ENCODE results near the gene C19orf73. TPM values are rescaled to one million over a fixed set of nuclear protein-coding genes. Genes with fewer than 3 reads are reported as not detected.
"Not testable (repeated sequence)": the region's sequence is repeated elsewhere in the genome, so short reads cannot be mapped to it uniquely, and the experiment has no call there.

The C19orf73 gene
- total RNA-seq, 3 donors from 2014 or later (not counting 1 experiment from before 2014, with no cell fraction given): 2.3 to 2.7 (median 2.7) TPM

DNA sequence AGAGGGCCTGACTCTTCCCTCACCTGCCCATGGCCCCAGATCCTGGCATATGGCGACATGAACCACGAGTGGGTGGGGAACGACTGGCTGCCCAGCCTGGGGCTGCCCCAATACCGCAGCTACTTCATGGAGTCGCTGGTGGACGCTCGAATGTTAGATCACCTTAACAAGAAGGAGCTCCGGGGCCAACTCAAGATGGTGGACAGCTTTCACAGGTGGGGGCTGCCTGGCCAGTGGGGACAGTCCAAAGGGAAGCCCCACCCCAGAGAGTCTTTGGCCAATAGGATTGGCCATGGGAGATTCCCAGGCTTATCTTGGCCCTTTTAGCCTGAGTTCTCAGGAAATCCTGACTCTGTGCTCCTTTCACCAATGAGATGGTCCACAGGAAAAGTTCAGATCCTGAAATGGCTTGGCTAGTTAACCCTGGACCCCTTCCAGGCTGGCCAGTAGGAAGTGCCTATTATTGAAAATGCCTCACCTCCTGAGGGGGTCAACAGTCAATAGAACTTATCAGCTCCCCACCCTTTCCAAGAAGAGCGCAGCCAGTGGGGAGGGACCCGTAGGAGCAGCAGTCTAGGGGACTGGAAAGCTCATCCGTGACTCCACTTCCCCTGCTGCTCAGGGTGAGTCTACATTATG lies 29.2 kb upstream of the C19orf73 start:
- Mint-ChIP-seq H3K27me3 (ENCODE audit: low read depth in 2 of 2) (peaks cover 11 to 42% of the 10 kb centered on the region in 2 donors), H3K4me3 (peak overlapping the region; percentile 77), H3K9me3 (no peaks in the 10 kb centered on the region), H3K27ac (no peak overlapping the region), H3K36me3 (no peaks in the 10 kb centered on the region), H3K4me1 (peaks cover 28 to 54% of the 10 kb centered on the region in 2 donors)
- H3K36me3 ChIP-seq (ENCODE audit: control insufficient read depth, insufficient read depth, low read length): no peaks in the 10 kb centered on the region
- H3K4me1 ChIP-seq (ENCODE audit: control insufficient read depth, insufficient read depth, low read length): peaks cover 47% of the 10 kb centered on the region
- TF ChIP-seq, protein P1, sequence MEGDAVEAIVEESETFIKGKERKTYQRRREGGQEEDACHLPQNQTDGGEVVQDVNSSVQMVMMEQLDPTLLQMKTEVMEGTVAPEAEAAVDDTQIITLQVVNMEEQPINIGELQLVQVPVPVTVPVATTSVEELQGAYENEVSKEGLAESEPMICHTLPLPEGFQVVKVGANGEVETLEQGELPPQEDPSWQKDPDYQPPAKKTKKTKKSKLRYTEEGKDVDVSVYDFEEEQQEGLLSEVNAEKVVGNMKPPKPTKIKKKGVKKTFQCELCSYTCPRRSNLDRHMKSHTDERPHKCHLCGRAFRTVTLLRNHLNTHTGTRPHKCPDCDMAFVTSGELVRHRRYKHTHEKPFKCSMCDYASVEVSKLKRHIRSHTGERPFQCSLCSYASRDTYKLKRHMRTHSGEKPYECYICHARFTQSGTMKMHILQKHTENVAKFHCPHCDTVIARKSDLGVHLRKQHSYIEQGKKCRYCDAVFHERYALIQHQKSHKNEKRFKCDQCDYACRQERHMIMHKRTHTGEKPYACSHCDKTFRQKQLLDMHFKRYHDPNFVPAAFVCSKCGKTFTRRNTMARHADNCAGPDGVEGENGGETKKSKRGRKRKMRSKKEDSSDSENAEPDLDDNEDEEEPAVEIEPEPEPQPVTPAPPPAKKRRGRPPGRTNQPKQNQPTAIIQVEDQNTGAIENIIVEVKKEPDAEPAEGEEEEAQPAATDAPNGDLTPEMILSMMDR (IDR thresholded peaks at IDR 0.05): no peak
- no peaks in the 10 kb centered on the region for H3K9me3 ChIP-seq (ENCODE audit: control insufficient read depth, insufficient read depth, low read length)
- 80% methylated on average over 11 of the region's 11 CpGs for WGBS (ENCODE audit: insufficient coverage)
- intact Hi-C loops (cut with micrococcal nuclease): loop anchor here (10.0 kb wide), 1 partner anchor 153 kb away; the partner anchor contains the start of genes GYS1 and RUVBL2
- H3K27me3 ChIP-seq (ENCODE audit: control insufficient read depth, insufficient read depth, low read length): peaks cover 27% of the 10 kb centered on the region
- no peak overlapping the region for H3K27ac ChIP-seq (ENCODE audit: low read length)
- ATAC-seq (no peak), DNase-seq (no peak)
- no peak overlapping the region for H3K4me3 ChIP-seq (ENCODE audit: low read length)

DNA sequence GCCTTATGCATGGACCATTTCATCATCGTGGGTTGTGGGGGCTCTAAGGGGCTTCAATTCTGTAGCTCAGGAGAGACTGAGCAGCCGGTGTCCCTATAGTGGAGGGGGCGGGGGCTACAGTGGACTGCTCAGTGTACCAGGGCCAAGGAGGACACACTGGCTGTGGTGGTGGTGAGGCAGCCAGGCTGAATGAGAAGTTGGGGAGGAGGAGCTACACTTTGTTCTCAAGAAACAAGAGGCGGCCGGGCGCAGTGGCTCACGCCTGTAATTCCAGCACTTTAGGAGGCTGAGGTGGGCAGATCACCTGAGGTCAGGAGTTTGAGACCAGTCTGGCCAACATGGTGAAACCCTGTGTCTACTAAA lies 27.4 kb upstream of the C19orf73 start:
- H3K27me3 ChIP-seq (ENCODE audit: control insufficient read depth, insufficient read depth, low read length): peaks cover 27% of the 10 kb centered on the region
- H3K36me3 Mint-ChIP-seq; H3K27ac ChIP-seq (ENCODE audit: low read length); H3K9me3 ChIP-seq (ENCODE audit: control insufficient read depth, insufficient read depth, low read length); H3K4me3 ChIP-seq (ENCODE audit: low read length); H3K4me3 Mint-ChIP-seq; DNase-seq; ATAC-seq; H3K36me3 ChIP-seq (ENCODE audit: control insufficient read depth, insufficient read depth, low read length); H3K27ac Mint-ChIP-seq; H3K9me3 Mint-ChIP-seq: not testable (repeated sequence)
- Mint-ChIP-seq H3K27me3 (ENCODE audit: low read depth in 2 of 2) (peaks cover 18 to 46% of the 10 kb centered on the region in 2 donors), H3K4me1 (peaks cover 32 to 53% of the 10 kb centered on the region in 2 donors)
- WGBS (ENCODE audit: insufficient coverage): 63% methylated on average over 7 of the region's 7 CpGs
- H3K4me1 ChIP-seq (ENCODE audit: control insufficient read depth, insufficient read depth, low read length): peaks cover 49% of the 10 kb centered on the region
- intact Hi-C loops (cut with micrococcal nuclease): loop anchor here (10.0 kb wide), 1 partner anchor 152 kb away; the partner anchor contains the start of genes GYS1 and RUVBL2

GRCh38 chr19:49145573-49146407 lies 26.8 kb upstream of the C19orf73 start:
- no peaks in the 10 kb centered on the region for H3K36me3 Mint-ChIP-seq
- peak overlapping the region in 1 of 2 donors; percentile 10 for H3K27ac Mint-ChIP-seq
- Histone ChIP-seq H3K4me1 (ENCODE audit: control insufficient read depth, insufficient read depth, low read length) (peaks cover 43% of the 10 kb centered on the region), H3K4me3 (ENCODE audit: low read length) (no peak overlapping the region), H3K9me3 (ENCODE audit: control insufficient read depth, insufficient read depth, low read length) (no peaks in the 10 kb centered on the region), H3K27ac (ENCODE audit: low read length) (no peak overlapping the region), H3K27me3 (ENCODE audit: control insufficient read depth, insufficient read depth, low read length) (peaks cover 25% of the 10 kb centered on the region), H3K36me3 (ENCODE audit: control insufficient read depth, insufficient read depth, low read length) (no peaks in the 10 kb centered on the region)
- ATAC-seq (peak; percentile 48 to 69 (median 50)), DNase-seq (peak; percentile 80 to 83)
- WGBS (ENCODE audit: insufficient coverage): 8% methylated on average over 30 of the region's 30 CpGs
- H3K4me1 Mint-ChIP-seq: peaks cover 29 to 47% of the 10 kb centered on the region in 2 donors
- peaks cover 18 to 47% of the 10 kb centered on the region in 2 donors for H3K27me3 Mint-ChIP-seq (ENCODE audit: low read depth in 2 of 2)
- H3K9me3 Mint-ChIP-seq: no peaks in the 10 kb centered on the region
- intact Hi-C loops (cut with micrococcal nuclease): loop anchor here (1.0 to 10.0 kb wide), 2 partner anchors 48 to 151 kb away; partner anchors contain the start of genes GYS1 and RUVBL2
- H3K4me3 Mint-ChIP-seq: no peak overlapping the region
- TF ChIP-seq, protein P1 (IDR thresholded peaks at IDR 0.05): peak; percentile 92

- Mint-ChIP-seq H3K4me1 (peaks cover 16 to 23% of the 10 kb centered on the region in 2 donors), H3K36me3 (no peaks in the 10 kb centered on the region), H3K4me3 (peak overlapping the region; percentile 73), H3K9me3 (no peaks in the 10 kb centered on the region), H3K27me3 (ENCODE audit: low read depth in 2 of 2) (peaks cover 10 to 30% of the 10 kb centered on the region in 2 donors), H3K27ac (peak overlapping the region in 1 of 2 donors; percentile 80)
- no peaks in the 10 kb centered on the region for H3K36me3 ChIP-seq (ENCODE audit: control insufficient read depth, insufficient read depth, low read length)
- H3K4me1 ChIP-seq (ENCODE audit: control insufficient read depth, insufficient read depth, low read length): peaks cover 19% of the 10 kb centered on the region
- TF ChIP-seq, protein P1 (IDR thresholded peaks at IDR 0.05): no peak
- peaks cover 3% of the 10 kb centered on the region for H3K27me3 ChIP-seq (ENCODE audit: control insufficient read depth, insufficient read depth, low read length)
- intact Hi-C loops (cut with micrococcal nuclease): loop anchor here (2.0 to 10.0 kb wide), 2 partner anchors 14 to 148 kb away; partner anchors contain the start of genes GYS1 and RUVBL2
- 4% methylated on average over 21 of the region's 21 CpGs for WGBS (ENCODE audit: insufficient coverage)
- DNase-seq: peak; percentile 65
- H3K4me3 ChIP-seq (ENCODE audit: low read length): peak overlapping the region; percentile 18
- no peaks in the 10 kb centered on the region for H3K9me3 ChIP-seq (ENCODE audit: control insufficient read depth, insufficient read depth, low read length)
- ATAC-seq: peak; percentile 90 to 95 (median 92)
- no peak overlapping the region for H3K27ac ChIP-seq (ENCODE audit: low read length)
These were observed 24.0 kb upstream of the C19orf73 start for GRCh38 chr19:49142866-49143335.

Data from natural killer cell (primary cell).